Stimulated activated naive B cell treated with anti-CD40 and anti-IgM and Interleukin-4, amounts not matched to agents 10 μg/mL and 1 μg/mL and 100 μg/mL, for 72 hours (primary cell): ENCODE results near the gene CCR7.
A peak's percentile ranks its signal among the peaks of the same experiment; 100 is the strongest.

Experiments used
- ATAC-seq, 2 donors: fragments of 150-1000 bp; cut with Tn5 transposase; replicated peaks; 2 replicates each; pipeline ENCODE4 v1.10.0; 2021; ENCODE audit warnings: moderate library complexity in 1 of 2
- DNase-seq: peaks from one replicate; pipeline ENCODE4 v3.0.0; 2021
- H3K27ac Mint-ChIP-seq: one replicate; pipeline ENCODE4 v1.8.0; 2022; ENCODE audit warnings: mild to moderate bottlenecking, mixed read lengths
- H3K27me3 Mint-ChIP-seq, 2 donors: one replicate each; pipeline ENCODE4 v1.8.0; 2022; ENCODE audit warnings: mixed read lengths in 2 of 2
- H3K36me3 Mint-ChIP-seq, 2 donors: one replicate each; pipeline ENCODE4 v1.8.0; 2022; ENCODE audit warnings: mixed read lengths in 2 of 2, mild to moderate bottlenecking in 1 of 2
- H3K4me1 Mint-ChIP-seq, 2 donors: one replicate each; pipeline ENCODE4 v1.8.0; 2022; ENCODE audit warnings: mixed read lengths in 2 of 2, mild to moderate bottlenecking in 1 of 2
- H3K4me3 Mint-ChIP-seq, 2 donors: one replicate each; pipeline ENCODE4 v1.8.0; 2022; ENCODE audit warnings: mild to moderate bottlenecking in 2 of 2, mixed read lengths in 2 of 2, moderate library complexity in 1 of 2
- H3K9me3 Mint-ChIP-seq, 2 donors: one replicate each; pipeline ENCODE4 v1.8.0; 2022; ENCODE audit warnings: mixed read lengths in 2 of 2, mild to moderate bottlenecking in 1 of 2

The CCR7 gene

DNA sequence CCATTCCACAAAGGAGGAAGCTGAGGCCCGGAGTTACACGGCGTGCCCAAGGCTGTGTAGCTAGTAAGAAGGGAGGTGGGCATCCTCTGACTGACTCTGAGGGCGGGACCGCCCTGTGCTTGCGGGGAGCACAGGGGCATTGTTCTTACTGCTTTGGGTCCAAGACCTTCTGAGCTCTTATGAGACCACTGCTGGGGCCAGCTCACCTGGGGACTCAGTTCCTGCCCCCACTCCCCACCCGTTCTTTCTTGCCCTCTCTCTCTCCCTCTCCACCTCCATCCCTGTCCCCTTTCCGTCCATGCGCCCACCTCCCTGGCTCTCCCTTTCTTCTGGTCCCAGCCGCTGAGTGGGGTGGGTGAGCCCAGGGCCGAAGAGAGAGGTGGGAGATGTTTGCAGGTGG, 19.6 kb downstream of the CCR7 start:
- Mint-ChIP-seq H3K27ac (peak overlapping the region; percentile 52), H3K4me3 (no peak overlapping the region)

DNA sequence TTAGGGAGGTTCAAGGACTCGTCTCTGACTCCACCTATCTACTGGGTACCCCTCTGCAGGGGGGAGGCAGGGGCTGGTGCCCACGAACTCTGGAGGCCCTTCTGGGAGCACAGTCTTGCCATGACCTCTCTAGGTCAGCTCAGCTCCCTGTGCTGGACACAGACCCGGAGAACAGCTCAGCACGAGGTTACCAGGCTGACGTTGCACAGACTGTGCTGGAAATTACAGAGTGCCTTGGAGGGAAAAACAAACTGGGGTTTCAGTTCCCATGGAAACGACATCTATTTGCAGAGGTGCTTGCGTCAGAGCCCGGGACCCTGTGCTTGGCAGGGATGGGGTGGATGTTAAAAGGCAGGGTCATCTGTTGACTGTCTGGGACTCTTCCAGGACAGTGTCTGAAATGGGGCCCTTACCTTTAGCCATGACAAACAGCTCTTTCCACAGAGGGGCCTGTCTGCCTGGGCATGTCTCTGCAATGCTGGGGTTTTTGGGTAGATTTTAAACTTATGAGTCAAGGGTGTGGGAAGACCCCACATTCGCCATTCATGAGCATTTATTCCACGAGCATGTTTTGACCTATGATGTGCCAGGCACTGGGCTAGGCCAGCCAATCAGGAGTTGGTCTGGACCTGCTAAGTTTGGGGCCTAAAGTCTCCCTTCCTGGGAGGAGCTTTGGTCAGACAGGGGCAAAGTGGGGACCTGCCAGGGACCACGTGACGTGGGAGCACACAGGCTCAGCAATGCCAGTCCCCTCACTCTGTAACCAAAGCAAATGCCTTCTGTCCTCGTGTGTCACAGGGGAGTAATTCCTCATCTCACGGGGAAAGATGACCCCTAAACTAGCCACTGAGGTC, 22.5 kb downstream of the CCR7 start:
- DNase-seq (peak; percentile 82), ATAC-seq (peak; percentile 73 to 79)
- Mint-ChIP-seq H3K9me3 (no peaks in the 10 kb centered on the region), H3K36me3 (no peaks in the 10 kb centered on the region), H3K27me3 (no peaks in the 10 kb centered on the region), H3K4me3 (peak overlapping the region; percentile 46 to 68), H3K4me1 (peaks cover 63 to 95% of the 10 kb centered on the region in 2 donors), H3K27ac (peak overlapping the region; percentile 99)

More for the DNA sequence above, 19.6 kb downstream of the CCR7 start:
- no peak for ATAC-seq
- no peaks in the 10 kb centered on the region for H3K9me3 Mint-ChIP-seq
- no peaks in the 10 kb centered on the region for H3K27me3 Mint-ChIP-seq
- no peak for DNase-seq
- H3K36me3 Mint-ChIP-seq = peaks cover 2 to 5% of the 10 kb centered on the region in 2 donors
- H3K4me1 Mint-ChIP-seq = peaks cover 72 to 95% of the 10 kb centered on the region in 2 donors

DNA sequence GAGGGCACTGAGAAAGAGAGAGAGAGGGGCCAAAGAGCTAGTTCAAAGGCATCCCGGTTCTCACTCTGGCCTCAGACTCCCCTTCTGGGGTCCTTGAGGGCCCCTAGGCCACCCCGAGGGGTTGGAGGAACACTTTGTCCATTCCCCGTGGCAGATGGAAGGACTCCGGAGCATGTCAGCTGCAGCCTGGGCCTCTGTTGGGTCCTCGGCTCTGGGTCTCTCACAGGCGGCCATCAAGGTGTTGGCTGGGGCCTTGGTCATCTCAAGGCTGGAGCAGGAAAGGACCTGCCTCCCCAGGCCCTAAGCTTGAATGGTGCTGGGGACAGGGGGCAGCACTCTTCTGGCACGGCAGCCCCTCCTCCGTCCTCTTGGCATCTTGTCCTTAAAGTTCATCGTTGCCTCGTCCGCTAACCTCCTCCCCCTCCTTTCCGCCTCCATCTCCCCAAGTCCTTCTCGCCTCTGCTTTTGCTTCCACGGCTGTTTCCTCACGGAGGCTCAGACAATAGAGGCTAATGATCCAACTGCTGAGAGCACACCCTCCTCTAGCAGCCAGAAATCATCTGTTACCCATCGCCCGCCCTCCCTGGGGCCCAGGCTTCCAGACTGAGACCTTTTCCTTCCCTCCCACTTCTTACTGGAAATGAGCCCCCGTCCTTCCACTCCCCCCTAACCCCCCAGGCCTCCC, 23.3 kb downstream of the CCR7 start:
- Mint-ChIP-seq H3K27me3 (no peaks in the 10 kb centered on the region), H3K27ac (peak overlapping the region; percentile 99), H3K4me3 (peak overlapping the region; percentile 46 to 68), H3K9me3 (no peaks in the 10 kb centered on the region), H3K36me3 (no peaks in the 10 kb centered on the region), H3K4me1 (peaks cover 61 to 95% of the 10 kb centered on the region in 2 donors)
- DNase-seq (no peak), ATAC-seq (no peak)

DNA sequence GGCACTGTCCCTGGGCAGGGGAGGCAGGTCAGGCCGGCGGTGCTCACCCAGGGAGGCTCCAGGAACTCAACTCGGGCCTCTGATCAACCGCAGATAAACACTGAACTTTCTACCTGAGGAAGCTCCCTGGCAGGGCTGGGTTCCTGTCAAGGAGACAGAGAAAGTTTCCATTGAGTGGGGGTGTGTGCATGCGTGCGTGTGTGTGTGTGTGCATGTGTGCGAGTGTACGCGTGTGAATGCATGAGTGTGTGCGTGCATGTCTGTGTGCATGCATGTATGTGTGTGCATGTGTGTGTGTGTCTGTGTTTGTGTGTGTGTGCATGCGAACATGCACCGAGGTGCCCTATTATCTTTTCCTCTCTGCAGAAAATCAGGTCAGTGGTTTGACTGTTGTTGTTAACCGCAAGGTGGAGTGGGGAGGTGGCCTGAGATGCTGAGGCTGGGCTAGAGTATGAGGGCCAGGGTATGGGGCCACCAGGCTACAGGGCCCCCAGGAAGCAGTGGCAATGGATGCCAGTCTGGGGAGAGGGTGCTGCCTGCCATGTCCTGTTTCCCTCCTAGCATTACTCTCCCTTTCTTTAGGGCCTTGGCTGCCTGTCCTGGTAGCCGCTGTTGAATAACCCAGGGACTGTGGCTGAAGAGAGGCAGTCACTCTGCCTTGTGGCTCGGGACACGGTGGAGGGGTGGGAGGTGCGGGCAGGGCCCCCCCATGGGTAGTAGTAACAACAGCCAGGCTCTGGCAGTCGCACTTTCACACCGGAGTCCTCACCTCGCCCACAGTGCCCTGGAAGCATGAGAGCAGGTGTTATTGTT, 24.0 kb downstream of the CCR7 start:
- ATAC-seq (peak in 1 of 2 donors; percentile 21), DNase-seq (no peak)
- H3K4me1 Mint-ChIP-seq = peaks cover 64 to 95% of the 10 kb centered on the region in 2 donors
- no peaks in the 10 kb centered on the region for H3K36me3 Mint-ChIP-seq
- H3K9me3 Mint-ChIP-seq = no peaks in the 10 kb centered on the region
- H3K27ac Mint-ChIP-seq = peak overlapping the region; percentile 99
- H3K27me3 Mint-ChIP-seq = no peaks in the 10 kb centered on the region
- peak overlapping the region; percentile 16 to 46 for H3K4me3 Mint-ChIP-seq

DNA sequence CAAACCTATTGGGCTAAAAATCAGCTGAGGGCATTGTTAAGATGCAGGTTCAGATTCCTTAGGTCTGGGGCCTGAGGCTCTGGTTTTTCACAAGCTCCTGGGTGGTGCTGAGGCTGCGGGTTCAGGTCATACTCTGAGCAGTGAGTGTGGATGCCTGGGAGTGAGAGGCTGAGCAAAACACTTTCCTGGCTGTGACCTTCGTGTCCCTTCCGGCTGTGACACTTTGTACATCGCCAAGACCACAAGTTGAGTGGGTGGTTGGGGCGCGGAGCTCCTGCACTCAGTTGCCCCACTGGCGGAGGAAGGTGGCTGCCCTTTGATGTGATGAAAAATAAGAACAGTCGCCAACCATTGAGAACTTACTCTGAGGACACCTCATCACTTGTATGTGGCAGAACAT, 24.8 kb downstream of the CCR7 start:
- Mint-ChIP-seq H3K36me3 (no peaks in the 10 kb centered on the region), H3K27me3 (no peaks in the 10 kb centered on the region), H3K27ac (peak overlapping the region; percentile 99), H3K9me3 (no peaks in the 10 kb centered on the region), H3K4me3 (no peak overlapping the region), H3K4me1 (peaks cover 64 to 95% of the 10 kb centered on the region in 2 donors)
- DNase-seq (no peak), ATAC-seq (no peak)

DNA sequence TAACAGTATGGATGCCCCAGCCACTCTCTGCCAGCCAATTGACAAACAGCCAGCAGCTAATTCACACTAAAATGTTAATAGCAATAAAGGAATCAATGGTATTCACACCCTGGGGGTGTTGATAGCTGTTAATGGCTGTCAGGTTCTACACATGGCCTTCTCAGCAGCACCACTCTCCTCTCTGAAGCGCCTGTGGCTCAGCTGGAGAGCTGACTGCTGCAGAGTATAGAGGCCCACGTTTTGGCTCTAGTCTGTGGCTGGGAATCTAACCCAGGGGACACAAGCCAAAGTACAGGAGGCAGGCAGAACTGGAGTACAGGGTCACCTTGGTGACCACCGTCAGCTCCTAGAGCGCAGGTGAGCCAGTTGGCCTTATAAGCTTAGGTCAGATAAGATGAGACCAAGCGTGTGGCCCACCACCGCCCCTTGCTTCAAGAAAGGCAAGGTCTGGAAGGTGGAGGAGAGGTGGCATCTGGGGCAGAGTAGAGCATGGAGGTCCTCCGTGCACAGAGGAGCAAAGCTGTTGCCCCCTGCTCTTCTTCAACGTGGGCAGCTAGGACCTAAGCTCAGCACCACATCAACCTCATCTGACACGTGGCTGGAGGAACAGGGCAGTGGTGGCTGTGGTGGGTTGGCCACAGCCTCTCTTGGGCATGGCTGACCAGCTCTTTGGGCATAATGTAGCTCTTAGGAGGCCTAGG, 25.4 kb downstream of the CCR7 start:
- H3K36me3 Mint-ChIP-seq = no peaks in the 10 kb centered on the region
- no peak for DNase-seq
- ATAC-seq = no peak
- H3K27me3 Mint-ChIP-seq = no peaks in the 10 kb centered on the region
- H3K27ac Mint-ChIP-seq = peak overlapping the region; percentile 99
- H3K4me1 Mint-ChIP-seq = peaks cover 61 to 95% of the 10 kb centered on the region in 2 donors
- H3K9me3 Mint-ChIP-seq = no peaks in the 10 kb centered on the region
- no peak overlapping the region for H3K4me3 Mint-ChIP-seq

DNA sequence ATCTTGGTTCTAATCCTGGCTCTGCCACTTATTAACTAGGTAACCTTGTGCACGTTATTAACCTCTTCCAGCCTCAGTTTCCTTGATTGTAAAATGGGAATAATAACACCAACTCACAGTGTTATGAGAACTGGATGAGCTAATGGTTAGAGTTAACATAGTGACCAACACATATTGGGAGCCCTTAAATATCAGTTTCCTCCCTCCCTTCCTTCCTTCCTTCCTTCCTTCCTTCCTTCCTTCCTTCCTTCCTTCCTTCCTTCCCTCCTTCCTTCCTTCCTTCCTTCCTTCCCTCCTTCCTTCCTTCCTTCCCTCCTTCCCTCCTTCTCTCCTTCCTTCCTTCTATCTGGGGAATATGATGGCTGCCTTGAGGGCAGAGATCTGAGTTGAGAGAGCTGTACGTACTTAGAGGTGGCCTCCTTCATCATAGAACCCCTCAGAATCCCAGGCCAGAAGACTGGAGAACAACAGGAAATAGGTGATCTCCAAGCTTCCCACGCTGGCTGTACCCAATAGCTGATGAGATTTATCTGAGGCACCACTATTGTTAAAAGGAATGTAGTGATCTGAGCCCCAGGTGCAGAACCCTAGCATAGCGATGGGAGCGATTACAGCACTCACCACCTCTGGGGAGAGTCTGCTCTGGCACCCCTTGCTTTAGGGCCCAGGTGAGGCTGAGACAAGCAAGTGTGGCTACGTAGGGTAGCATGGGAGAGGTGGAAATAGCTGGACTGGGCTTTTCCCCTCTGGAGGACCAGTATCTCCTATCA, 26.2 kb downstream of the CCR7 start:
- Mint-ChIP-seq H3K27ac (peak overlapping the region; percentile 82), H3K36me3 (no peaks in the 10 kb centered on the region), H3K4me1 (peaks cover 65 to 99% of the 10 kb centered on the region in 2 donors), H3K27me3 (no peaks in the 10 kb centered on the region), H3K9me3 (no peaks in the 10 kb centered on the region), H3K4me3 (no peak overlapping the region)
- DNase-seq (no peak), ATAC-seq (no peak)

DNA sequence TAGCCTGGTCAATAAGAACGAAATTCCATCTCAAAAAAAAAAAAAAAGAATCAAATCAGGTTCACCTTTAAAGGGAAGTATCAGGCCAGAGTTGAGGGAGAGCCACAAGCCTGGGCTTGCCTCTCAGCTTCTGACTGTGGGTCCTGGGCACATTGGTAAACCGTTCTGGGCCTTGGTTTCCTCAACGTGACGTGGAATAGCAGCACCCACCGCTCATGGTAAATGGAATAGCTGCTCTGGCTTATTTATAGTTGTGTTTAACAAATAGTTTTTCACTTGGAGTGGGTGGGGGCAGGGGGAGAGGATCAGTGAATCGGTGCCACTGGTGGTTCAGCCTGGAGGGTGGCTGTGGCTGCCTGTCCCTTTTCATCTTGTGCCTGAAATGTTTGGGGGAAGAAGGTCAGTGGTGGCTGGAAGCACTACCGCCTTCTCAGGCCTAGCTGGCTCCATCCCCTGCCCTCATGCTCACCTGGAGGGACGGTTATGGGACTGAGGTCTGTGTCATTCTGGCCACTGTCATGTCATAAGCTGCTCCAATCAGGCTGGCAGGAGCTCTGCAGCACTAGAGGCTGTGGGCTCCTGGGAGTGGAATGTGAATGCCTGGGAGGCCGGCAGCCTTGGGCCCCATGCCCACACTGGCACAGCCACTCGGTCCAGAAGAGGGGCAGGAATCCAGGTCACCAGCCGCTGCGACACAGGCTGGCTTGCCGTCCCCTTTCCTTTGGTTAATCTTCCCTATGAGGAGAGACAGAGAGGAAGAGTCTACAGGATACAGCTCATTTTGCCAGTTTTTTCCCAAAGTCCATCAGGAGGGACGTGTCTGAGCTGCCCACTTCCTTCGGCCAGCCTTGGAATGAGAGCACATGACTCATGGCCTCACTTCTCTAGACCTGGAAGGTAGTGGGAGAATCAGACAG, 27.0 kb downstream of the CCR7 start:
- Mint-ChIP-seq H3K4me1 (peaks cover 69 to 99% of the 10 kb centered on the region in 2 donors), H3K4me3 (no peak overlapping the region), H3K36me3 (peaks cover 0 to 3% of the 10 kb centered on the region in 2 donors), H3K27ac (peak overlapping the region; percentile 86), H3K27me3 (no peaks in the 10 kb centered on the region), H3K9me3 (no peaks in the 10 kb centered on the region)
- DNase-seq (no peak), ATAC-seq (no peak)

DNA sequence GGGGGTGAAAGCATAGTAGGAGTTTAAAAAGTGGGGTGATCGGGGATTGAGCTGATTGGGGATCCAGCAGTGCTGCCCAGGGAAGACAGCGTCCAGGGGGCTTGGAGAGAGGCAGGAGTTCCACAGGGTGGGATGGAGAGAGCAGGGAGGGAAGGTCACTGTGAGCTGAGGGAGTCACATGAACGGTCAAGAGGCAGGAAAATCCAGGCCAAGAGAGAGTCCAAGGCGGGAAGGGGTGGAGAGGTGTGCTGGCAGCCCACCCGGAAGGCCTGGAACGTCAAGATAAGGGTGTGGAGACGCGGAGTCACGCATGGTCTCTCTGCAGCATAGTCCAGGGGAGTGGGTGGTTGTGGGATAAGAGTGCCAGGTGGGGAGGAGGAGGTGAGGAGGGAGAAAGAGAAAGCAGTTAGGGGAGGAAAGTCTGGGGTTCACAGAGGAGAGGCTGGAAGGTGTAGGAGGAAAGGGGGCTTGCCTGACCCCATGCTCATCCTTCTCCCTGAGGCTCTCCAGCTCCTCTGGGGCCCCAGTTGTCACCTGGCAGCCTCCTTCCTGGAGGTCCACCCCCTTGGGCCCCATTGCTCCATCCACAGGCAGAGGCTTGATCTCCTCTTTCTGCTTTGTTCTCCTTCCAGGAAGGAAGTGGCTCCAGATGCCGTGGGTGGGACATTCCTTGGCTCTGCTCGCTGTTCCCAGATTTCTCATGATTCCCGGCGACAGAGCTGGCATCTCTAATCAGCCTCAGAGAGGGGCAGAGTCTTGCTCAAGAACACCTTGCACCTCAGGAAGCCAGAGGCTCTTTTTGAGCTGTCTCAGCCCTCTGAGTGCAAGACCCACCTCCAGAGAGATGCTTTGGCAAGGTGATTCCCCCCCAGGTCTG, 28.7 kb downstream of the CCR7 start:
- no peak for ATAC-seq
- Mint-ChIP-seq H3K36me3 (peaks cover 0 to 4% of the 10 kb centered on the region in 2 donors), H3K9me3 (no peaks in the 10 kb centered on the region), H3K27me3 (no peaks in the 10 kb centered on the region), H3K4me3 (peak overlapping the region in 1 of 2 donors; percentile 7), H3K27ac (peak overlapping the region; percentile 86), H3K4me1 (peaks cover 68 to 99% of the 10 kb centered on the region in 2 donors)
- no peak for DNase-seq

DNA sequence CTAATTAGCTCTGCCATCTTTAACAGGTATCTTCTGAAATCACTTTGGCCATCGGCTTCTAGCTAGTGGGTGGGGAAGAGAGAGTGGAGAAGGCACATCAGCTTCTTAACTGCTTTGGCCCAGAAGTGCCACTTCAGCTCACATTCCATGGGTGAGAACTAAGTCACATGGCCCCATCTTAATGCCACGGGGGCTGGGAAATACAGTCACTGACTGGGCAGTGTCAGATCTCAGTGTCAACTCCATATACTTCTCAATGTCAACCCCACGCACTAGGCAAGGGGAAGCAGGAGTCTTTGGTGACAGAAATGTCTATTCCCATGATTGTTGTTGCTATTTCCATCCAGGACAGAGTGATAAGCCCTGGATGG, 29.4 kb downstream of the CCR7 start:
- H3K27ac Mint-ChIP-seq = no peak overlapping the region
- peak overlapping the region in 1 of 2 donors; percentile 7 for H3K4me3 Mint-ChIP-seq
- H3K27me3 Mint-ChIP-seq = no peaks in the 10 kb centered on the region
- DNase-seq (no peak), ATAC-seq (no peak)
- H3K4me1 Mint-ChIP-seq = peaks cover 66 to 99% of the 10 kb centered on the region in 2 donors
- no peaks in the 10 kb centered on the region for H3K9me3 Mint-ChIP-seq
- H3K36me3 Mint-ChIP-seq = peaks cover 0 to 4% of the 10 kb centered on the region in 2 donors

DNA sequence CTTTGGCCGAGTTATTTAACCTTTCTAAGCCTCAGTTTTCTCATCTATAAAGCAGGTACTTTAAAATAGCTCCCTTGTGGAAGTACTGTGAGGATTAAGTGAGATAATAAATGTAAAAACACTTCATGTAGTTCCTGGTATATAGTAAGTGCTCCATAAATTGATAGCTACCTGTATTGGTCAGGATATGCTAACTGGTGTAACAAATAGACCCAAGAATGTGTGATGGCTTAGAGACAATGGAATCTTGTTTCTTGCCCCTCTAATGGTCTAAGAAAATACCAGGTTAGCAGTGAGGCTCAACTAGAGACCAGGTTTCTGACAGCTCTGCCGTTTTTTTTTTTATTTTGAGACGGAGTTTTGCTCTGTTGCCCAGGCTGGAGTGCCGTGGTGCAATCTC, 29.8 kb downstream of the CCR7 start:
- Mint-ChIP-seq H3K27ac (no peak overlapping the region), H3K27me3 (no peaks in the 10 kb centered on the region), H3K9me3 (no peaks in the 10 kb centered on the region), H3K4me1 (peaks cover 66 to 99% of the 10 kb centered on the region in 2 donors), H3K36me3 (peaks cover 0 to 4% of the 10 kb centered on the region in 2 donors), H3K4me3 (no peak overlapping the region)
- no peak for DNase-seq
- ATAC-seq = no peak
